ENCODE data around the gene EHMT1. TPM values are rescaled to one million over a fixed set of nuclear protein-coding genes. Genes with fewer than 3 reads are reported as not detected.

EHMT1 gene
- total and polyA plus RNA-seq, 2 of the 8 experiments (the other 6 are each of a cell fraction or from before 2014, with no cell fraction given) = 95.7 to 163 TPM

DNA sequence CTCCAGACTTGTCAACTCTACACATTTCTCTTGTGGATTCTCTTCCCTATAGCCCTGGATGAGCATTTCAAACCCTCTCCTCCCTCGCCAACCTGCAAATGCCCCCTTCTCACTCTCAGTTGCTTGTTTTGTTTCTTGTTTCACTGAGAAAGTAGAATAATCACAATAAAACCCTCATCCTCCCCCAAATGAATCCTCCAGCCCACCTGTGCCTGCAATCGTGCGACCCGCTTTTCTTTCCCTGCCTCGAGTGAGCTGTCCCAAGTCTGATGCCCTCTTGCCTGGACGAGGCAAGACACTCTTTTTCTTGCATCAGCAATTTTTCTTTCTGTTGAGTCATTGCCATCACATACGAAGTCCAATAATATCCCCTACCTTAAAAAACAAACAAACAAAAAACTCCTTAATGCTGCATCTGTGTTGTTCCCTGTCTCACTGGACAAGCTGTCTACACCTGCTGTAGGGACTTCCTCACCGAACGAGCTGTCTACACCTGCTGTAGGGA is 255.1 kb downstream of the EHMT1 start:
- CTCF ChIA-PET (ENCODE audit: partially characterized antibody) = interaction anchor here (2.0 kb wide), 1 partner anchor 9 kb away, joined by 5 read pairs; no protein-coding TSS in a partner anchor
- WGBS, 2 experiments (ENCODE audit: extremely low coverage in 1 of 2, insufficient coverage in 1 of 2, insufficient read length in 1 of 2, insufficient replicate concordance in 2 of 2, low coverage in 1 of 2, low lambda C conversion rate in 2 of 2, missing lambda C conversion rate in 1 of 2) = 85% methylated on average over 9 of the region's 9 CpGs; no CpG with 5 or more reads in 1 of the 2 experiments
- POLR2A ChIA-PET (ENCODE audit: partially characterized antibody) = interaction anchor here (0.6 kb wide), 1 partner anchor 35 kb away, joined by 3 read pairs; no protein-coding TSS in a partner anchor
- TF ChIP-seq KDM4A (IDR thresholded peaks at IDR 0.05; ENCODE audit: low read depth, low read length, severe bottlenecking) (no peak), TAF7 (optimal IDR thresholded peaks at IDR 0.05; ENCODE audit: borderline replicate concordance, low read depth, low read length) (no peak), SAP30 (IDR thresholded peaks at IDR 0.05; ENCODE audit: insufficient read depth, insufficient replicate concordance, low read length) (no peak), SIN3A (conservative IDR thresholded peaks at IDR 0.05 in 1 of 2, IDR thresholded peaks at IDR 0.05 in 1 of 2; ENCODE audit: low read depth in 1 of 2, low read length in 2 of 2) (no peak), KDM1A (IDR thresholded peaks at IDR 0.05; ENCODE audit: borderline replicate concordance, low read length) (no peak), USF2 (IDR thresholded peaks at IDR 0.05; ENCODE audit: low read length) (no peak), RFX5 (IDR thresholded peaks at IDR 0.05; ENCODE audit: borderline replicate concordance, low read depth, low read length) (no peak), JUN (IDR thresholded peaks at IDR 0.05; ENCODE audit: low read depth, low read length) (no peak)
- TF ChIP-seq, protein P1, sequence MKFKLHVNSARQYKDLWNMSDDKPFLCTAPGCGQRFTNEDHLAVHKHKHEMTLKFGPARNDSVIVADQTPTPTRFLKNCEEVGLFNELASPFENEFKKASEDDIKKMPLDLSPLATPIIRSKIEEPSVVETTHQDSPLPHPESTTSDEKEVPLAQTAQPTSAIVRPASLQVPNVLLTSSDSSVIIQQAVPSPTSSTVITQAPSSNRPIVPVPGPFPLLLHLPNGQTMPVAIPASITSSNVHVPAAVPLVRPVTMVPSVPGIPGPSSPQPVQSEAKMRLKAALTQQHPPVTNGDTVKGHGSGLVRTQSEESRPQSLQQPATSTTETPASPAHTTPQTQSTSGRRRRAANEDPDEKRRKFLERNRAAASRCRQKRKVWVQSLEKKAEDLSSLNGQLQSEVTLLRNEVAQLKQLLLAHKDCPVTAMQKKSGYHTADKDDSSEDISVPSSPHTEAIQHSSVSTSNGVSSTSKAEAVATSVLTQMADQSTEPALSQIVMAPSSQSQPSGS (IDR thresholded peaks at IDR 0.05; ENCODE audit: low read length) = no peak

More for the DNA sequence above, 255.1 kb downstream of the EHMT1 start:
- peaks cover 0 to 3% (median 0%) of the 10 kb centered on the region in 4 experiments; a peak in 1 of 7 replicates for H3K4me1 ChIP-seq (replicated peaks in 1 of 4; ENCODE audit: control insufficient read depth in 3 of 4, insufficient read depth in 4 of 4, low read length in 3 of 4)
- no peak overlapping the region for H4K8ac ChIP-seq (ENCODE audit: extremely low read depth, insufficient read depth, low read length)
- H3K23me2 ChIP-seq (ENCODE audit: low read depth, low read length) = peaks cover 6% of the 10 kb centered on the region
- no peak overlapping the region for H2BK120ac ChIP-seq (replicated peaks; ENCODE audit: low read depth, low read length)
- H3K18ac ChIP-seq (ENCODE audit: extremely low read depth, low read length) = no peak overlapping the region
- no peak overlapping the region for H2BK15ac ChIP-seq (ENCODE audit: low read length)
- H4K91ac ChIP-seq (replicated peaks; ENCODE audit: insufficient read length, low read length) = no peak overlapping the region
- H2BK20ac ChIP-seq (ENCODE audit: low read length) = no peak overlapping the region
- peaks cover 10 to 49% of the 10 kb centered on the region in 2 experiments; a peak in 3 of 4 replicates for H3K9me3 ChIP-seq (ENCODE audit: insufficient read depth in 2 of 2, low read depth in 1 of 2, low read length in 1 of 2)
- no peak overlapping the region for H4K5ac ChIP-seq (ENCODE audit: insufficient read length, low read depth, low read length)
- no peak overlapping the region for H3K14ac ChIP-seq (ENCODE audit: insufficient read length)
- H3K23ac ChIP-seq (ENCODE audit: insufficient read length) = no peak overlapping the region
- no peak overlapping the region for H3K9ac ChIP-seq (replicated peaks in 1 of 4; ENCODE audit: extremely low read depth in 1 of 4, low read depth in 3 of 4, low read length in 3 of 4)
- no peak overlapping the region for H3K56ac ChIP-seq (replicated peaks; ENCODE audit: insufficient read length, low read depth, low read length)
- no peak overlapping the region for H3K27ac ChIP-seq (ENCODE audit: low read depth, low read length)
- no peak overlapping the region for H2AK5ac ChIP-seq (ENCODE audit: low read depth, low read length)
- 0 out of 2 replicates have a peak, but pooled peaks cover 2% of the 10 kb centered on the region for H3K79me1 ChIP-seq (ENCODE audit: low read depth, low read length)
- H3K4me2 ChIP-seq (ENCODE audit: insufficient read depth in 1 of 2, low read depth in 2 of 2, low read length in 2 of 2) = no peak overlapping the region
- H4K20me1 ChIP-seq (replicated peaks in 1 of 2; ENCODE audit: control insufficient read depth in 1 of 2, insufficient read depth in 2 of 2, low read length in 2 of 2) = peaks cover 0 to 7% of the 10 kb centered on the region in 2 experiments
- no peaks in the 10 kb centered on the region for H3K36me3 ChIP-seq (ENCODE audit: control insufficient read depth in 2 of 4, insufficient read depth in 4 of 4, low read length in 3 of 4)
- DNase-seq (ENCODE audit: low read depth in 1 of 2, low spot score in 2 of 2) = no peak
- H3K4me3 ChIP-seq (ENCODE audit: extremely low read depth in 1 of 4, insufficient read depth in 2 of 4, low read depth in 3 of 4, low read length in 4 of 4) = no peak overlapping the region
- no peak overlapping the region for H3K4ac ChIP-seq (replicated peaks; ENCODE audit: insufficient read length, low read depth, low read length)
- H2BK12ac ChIP-seq (ENCODE audit: low read depth, low read length) = no peak overlapping the region
- FAIRE-seq = no peak
- peaks cover 0 to 8% (median 4%) of the 10 kb centered on the region in 4 experiments; a peak in 5 of 7 replicates for H3K27me3 ChIP-seq (replicated peaks in 1 of 4; ENCODE audit: control insufficient read depth in 3 of 4, extremely low read depth in 1 of 4, insufficient read depth in 3 of 4, low read length in 3 of 4)
- no peak overlapping the region; the same call in 1 of the 2 replicates for H2BK5ac ChIP-seq (ENCODE audit: low read depth, low read length)
- no peak overlapping the region for H2AFZ ChIP-seq (ENCODE audit: low read length)
- H3K79me2 ChIP-seq (ENCODE audit: control insufficient read depth in 1 of 2, insufficient read depth in 2 of 2, low read length in 2 of 2) = no peaks in the 10 kb centered on the region

All from H1 (cell line).